NCI-H526 (cell line): Measurements from ENCODE around the gene BTBD10.

Experiments used
- DNase-seq, 2 experiments: peaks; one replicate each; lab custom pipeline; 2025; lab: John Stamatoyannopoulos, UW

BTBD10 gene

GRCh38 chr11:13338427-13339069 is 124.5 kb downstream of the BTBD10 start:
- DNase-seq, result no peak

DNA sequence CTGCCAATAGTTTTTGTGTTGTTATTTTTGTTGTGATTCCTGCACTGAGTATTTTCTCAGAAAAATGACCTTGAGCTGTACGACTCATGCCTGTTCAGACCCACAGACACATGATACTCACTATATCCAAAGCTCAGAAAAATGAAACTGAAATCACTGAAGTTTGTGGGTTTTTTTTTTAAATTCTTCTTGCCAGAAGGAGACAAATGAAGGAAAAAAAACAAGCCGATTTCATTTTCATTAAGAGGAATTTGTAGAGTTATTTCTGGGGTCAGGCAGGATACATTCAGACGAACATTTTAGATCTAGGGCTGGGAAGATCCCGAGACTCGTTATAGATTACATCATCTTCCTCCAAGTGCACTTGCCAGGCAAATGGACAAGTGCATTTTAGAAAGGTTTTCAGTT is 125.0 kb downstream of the BTBD10 start:
- DNase-seq, result no peak
